GM12872 (cell line): ENCODE results near the gene CAVIN2.

Source experiments
- CTCF ChIP-seq: IDR thresholded peaks from 3 replicates; pipeline ENCODE4 v1.5.1; 2011; ENCODE audit warnings: low read depth, mild to moderate bottlenecking, low read length, moderate library complexity; ENCODE audit not compliant: insufficient read depth

CAVIN2 gene

DNA sequence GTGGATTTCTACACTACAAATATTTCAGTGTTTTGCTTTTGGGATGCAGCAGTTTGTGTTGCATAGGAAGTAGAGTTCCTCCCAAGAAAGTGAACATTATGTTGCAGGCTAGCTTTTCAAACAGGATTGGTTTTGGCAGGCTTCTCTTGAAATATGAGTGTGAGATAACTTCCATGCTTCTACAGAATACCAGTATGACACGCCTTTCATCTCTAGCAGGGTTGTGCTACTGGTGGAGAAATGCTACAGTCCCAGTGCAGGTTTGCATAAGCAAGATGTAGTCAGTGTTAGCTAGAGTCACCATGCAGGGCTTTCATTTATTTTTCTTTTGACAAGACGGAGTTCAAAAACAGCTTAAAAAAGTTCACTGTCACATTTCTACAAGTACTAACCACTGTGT is 17.1 kb upstream of the CAVIN2 start:
- TF ChIP-seq CTCF, result no peak

DNA sequence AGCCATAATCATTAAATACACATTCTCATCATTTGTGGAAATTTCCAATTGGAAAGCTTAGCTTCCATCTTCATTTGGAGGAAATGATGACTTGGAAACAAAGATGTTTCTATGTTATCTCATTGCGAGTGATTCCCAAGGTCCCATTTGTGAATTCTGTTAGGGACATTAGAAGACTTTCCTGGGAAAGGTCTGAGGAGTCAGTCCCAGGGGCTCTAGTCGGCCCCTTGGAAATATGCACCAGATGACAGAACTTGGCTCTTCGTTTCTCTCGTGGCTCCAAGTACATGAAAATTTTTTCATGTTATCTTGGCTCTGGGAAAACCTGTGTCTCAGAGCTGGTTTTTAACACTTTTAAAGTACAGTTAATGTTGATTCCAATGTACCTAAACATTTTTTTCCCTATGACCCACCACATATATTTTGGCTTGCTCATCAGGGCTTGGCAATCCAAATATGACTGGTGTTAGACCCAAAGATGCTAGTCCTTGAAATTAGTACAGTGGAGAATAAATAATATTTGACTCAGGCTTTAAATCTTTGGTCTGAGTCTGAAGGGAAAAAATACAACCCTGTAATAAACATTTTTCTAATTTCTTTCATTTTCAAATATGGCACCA is 15.4 kb upstream of the CAVIN2 start:
- TF ChIP-seq CTCF, result no peak

DNA sequence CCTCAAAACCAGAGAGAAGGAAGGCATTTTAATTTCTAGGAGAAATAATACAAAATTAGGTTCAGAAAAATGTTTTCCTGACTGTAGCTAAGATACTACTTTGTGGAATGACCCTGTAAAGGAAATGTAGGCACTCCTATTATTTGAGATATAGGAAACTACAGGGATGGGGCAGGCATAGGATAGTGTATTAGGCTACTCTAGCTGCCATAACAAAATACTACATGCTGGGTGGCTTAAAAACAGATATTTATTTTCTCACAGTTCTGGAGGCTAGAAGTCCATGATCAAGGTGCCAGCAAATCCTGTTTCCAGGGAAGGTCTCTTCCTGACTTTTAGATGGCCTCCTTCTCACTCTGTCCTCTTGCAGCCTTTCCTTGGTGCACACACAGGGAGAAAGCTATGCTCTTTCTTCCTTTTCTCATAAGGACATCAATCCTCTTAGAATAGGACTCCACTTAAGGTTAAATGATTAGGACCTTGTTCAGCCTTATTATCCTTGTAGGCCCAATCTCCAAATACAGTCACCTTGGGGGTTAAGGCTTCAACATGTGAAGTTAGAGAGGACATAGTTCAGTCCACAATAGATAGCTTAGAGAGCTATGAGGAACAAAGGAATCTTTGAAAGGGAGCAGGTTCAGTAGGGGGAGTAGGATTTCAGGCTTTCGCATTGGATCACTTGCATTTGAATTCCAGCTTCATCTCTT is 14.0 kb upstream of the CAVIN2 start:
- TF ChIP-seq CTCF, result no peak

GRCh38 chr2:191859681-191860080 is 12.8 kb upstream of the CAVIN2 start:
- no peak for TF ChIP-seq CTCF

- no peak for TF ChIP-seq CTCF
Observed at GRCh38 chr2:191857886-191858285, 11.0 kb upstream of the CAVIN2 start.

DNA sequence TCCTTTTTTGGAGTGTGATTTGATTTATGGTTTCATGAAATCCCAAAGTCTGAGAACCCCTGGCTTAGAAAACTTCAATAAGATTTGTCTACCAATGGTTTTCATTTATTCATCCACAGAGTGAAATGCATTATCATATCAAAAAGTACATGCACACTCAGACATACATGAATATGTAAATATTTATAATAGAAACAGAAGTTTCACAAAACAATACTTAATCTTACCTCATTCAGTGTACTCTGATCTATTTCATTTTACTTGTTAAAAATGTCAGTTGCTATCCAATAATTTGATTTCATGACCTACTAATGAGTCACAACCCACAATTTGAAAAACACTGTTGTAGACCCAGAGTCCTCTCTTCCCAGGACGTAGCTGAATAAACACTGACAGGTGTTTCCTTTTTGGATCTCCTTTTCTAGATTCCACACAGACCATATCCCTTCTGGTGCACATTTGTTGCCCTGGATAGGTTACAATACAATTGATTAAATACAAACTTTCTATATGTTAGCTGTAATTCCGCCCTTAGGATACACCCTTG is 10.4 kb upstream of the CAVIN2 start:
- TF ChIP-seq CTCF, result no peak

- no peak for TF ChIP-seq CTCF
Observed at GRCh38 chr2:191856111-191856876, 9.4 kb upstream of the CAVIN2 start.
